HG03135 (cell line): ENCODE results near the gene REPS1.
"Not testable (repeated sequence)": the region's sequence is repeated elsewhere in the genome, so short reads cannot be mapped to it uniquely, and the experiment has no call there.

Source experiments
- ATAC-seq: cut with Tn5 transposase; IDR thresholded peaks from one replicate; pipeline ENCODE4 v1.9.1; 2021; ENCODE audit warnings: mild to moderate bottlenecking, moderate library complexity; ENCODE audit not compliant: unreplicated experiment

REPS1 gene, protein sequence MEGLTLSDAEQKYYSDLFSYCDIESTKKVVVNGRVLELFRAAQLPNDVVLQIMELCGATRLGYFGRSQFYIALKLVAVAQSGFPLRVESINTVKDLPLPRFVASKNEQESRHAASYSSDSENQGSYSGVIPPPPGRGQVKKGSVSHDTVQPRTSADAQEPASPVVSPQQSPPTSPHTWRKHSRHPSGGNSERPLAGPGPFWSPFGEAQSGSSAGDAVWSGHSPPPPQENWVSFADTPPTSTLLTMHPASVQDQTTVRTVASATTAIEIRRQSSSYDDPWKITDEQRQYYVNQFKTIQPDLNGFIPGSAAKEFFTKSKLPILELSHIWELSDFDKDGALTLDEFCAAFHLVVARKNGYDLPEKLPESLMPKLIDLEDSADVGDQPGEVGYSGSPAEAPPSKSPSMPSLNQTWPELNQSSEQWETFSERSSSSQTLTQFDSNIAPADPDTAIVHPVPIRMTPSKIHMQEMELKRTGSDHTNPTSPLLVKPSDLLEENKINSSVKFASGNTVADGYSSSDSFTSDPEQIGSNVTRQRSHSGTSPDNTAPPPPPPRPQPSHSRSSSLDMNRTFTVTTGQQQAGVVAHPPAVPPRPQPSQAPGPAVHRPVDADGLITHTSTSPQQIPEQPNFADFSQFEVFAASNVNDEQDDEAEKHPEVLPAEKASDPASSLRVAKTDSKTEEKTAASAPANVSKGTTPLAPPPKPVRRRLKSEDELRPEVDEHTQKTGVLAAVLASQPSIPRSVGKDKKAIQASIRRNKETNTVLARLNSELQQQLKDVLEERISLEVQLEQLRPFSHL

DNA sequence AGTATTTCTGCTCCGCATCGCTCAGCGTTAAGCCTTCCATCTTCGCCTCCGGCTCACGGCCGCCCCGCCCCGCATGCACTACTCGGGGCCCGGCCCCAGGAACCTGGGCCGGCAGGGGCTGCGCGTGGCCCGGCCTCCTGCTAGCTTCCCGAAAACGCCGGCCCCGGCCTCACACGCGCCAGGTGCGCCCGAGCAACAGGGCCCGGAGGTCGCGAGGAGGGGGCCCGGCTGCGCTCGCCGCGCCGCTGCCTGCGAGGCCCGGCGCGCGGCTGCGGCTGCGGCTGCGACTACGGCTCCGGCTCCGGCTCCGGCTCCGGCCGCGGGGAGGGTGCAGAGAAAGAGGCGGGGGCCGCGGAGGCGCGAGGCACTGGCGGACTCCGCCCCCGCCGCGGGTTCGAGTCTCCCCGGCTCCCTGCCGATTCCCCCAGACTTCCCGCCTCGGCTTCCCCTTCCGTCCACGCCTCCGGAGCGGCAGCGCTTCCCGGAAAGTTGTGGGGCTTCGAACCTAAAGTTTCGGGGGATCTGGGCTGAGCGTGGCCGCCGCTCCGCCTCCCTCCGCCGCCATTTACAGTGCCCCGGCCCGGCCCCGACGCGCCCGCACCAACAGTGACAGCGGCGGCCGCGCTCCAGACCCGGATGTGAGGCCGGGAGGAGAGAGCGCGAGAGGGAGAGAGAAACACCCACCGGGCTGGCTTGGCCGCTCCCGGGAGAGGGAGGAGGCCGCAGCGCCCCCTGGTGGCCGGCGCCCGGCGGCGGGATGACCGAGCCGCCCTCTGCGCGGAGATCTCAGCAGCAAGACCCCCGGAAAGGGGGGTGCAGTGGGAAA is at the start of gene REPS1:
REPS1 (minus strand) TSS at position 611 of the 826 bp plus-strand sequence; CDS start at position 40, 571 bp downstream.
- ATAC-seq: peak; percentile 93

- ATAC-seq: no peak
These were observed 49.4 kb upstream of the REPS1 start for GRCh38 chr6:139037490-139037889.

DNA sequence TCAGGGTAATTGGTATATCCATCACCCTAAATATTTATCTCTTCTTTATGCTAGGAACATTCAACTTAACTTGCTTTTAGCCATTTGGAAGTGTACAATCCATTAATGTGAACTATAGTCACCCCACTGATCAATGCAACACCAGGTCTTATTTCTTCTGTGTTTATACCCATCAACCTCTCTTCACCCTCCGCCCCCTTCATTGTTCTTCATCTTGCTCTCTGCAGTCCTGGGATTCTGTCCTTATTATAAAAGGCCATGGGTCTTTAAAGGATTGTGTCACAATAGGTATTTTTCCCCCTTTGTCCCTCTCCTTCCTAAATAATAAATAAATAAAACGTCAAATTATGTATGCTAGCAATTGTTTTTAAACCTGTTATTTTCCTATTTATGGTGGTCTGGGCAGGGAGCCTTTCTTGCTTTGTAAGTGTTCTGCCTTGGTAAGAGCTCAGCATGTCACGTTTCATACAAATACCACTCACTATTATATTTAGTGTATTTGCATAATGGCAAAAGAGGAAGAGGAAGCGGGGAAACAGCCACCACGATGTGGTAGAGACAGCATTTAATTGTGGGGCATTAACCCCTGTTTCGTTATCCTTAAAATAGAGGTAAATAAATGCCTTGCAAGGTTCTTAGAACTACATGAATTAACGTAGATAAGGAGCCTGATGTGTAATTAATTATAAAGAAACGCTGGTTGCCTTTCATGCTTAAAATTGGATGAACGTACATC is 42.3 kb upstream of the REPS1 start:
- ATAC-seq: peak; percentile 54

DNA sequence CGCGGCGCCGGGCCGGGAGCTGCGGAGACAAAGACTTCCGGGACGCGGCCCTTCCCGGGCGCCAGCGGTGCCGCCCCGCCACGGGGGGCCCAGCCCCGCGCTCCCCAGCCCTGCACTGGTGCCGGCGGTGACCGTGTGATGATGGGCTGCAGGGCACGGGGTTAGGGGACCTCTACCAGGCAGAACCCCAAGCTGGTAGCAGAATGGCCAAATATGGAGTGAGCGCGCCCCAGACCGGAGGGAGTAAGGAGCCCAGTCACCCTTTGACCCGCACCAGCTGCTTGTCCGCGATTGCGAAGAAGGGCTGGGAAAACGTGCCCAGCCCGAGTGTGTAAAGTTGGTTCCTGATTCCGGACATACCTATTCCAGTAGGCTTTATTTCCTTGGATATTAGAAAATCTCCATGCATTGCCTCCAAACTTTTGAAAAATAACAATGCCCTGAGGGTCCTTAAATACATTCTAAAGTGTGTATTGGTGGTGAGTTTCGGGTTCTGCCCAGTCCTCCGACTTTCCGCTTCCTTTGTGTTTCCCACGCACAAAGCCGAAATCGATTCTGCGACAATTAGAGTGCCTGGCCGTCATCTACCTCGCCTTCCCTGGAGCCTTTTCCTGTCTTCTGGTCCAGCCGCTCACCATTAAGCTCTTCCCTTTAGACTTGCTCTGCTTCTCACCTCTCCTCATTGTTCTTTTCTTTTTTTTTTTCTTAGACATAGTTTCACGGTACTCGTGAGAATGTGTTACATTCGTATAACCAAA is 41.6 kb upstream of the REPS1 start:
- ATAC-seq: peak; percentile 32

DNA sequence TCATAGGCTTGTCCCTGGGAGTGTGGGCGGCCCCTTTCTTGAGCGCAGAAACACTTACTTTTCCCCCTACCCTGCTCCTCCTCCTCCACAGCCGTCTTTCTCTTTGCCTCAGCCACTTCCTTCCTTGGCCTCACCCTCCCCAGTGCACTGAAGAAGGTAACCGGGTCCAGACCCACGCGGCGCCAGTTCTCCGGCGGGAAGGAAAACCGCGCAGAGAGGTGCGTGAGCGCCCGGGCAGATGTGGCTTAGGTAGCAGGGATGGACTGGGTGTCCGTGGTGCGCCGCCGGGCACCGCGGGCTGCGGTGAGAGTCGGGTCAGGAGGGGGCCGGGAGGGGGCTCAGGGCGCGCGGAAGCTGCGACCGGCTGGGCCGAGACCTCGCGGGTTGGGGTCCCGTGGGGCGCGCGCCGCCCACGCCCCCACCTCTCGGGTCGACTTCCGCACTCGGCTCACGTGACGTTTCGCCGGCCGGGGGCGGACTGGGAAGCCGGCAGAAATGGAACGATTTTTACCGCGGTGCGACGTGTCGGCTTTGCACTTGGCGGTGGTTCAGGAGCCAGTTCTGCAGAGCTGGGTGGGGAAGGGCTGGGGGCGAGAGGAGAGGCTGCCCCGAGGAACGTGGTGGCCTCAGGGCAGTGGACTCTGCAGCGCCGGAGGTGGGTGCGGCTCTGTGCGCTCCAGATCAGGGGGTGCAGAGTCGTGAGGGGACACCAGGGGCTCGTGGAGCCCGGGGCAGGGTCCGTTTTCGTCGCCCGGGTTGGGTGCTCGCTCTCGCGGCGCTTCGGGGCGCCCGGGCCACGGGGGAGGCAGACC is 40.8 kb upstream of the REPS1 start, which contains the start of gene ABRACL:
ABRACL (plus strand) TSS at position 88 of the 812 bp plus-strand sequence. CDS start 5,416 bp downstream, outside the sequence.
- peak; percentile 63 for ATAC-seq

DNA sequence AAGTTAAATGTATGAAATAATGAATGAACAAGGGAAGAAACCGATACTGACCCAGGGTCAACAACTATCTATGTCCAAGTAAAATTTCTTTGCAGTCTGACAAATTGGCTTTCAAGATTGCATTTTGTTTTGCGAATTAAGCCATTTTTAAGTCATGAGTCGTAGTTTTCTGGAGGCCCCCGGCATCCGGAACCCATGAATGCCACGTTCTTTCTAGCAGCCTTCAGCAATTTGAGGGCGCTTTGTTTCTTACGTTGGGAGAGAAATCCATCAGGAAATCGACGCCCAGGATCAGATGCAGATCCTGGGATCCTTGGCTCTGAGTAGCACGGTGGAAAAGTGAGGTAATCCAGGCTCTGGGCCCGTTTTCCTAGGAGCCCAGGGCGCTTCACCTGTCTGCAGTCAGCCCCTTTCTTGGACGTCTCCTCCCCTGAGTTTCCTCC is 40.2 kb upstream of the REPS1 start:
- no peak for ATAC-seq

DNA sequence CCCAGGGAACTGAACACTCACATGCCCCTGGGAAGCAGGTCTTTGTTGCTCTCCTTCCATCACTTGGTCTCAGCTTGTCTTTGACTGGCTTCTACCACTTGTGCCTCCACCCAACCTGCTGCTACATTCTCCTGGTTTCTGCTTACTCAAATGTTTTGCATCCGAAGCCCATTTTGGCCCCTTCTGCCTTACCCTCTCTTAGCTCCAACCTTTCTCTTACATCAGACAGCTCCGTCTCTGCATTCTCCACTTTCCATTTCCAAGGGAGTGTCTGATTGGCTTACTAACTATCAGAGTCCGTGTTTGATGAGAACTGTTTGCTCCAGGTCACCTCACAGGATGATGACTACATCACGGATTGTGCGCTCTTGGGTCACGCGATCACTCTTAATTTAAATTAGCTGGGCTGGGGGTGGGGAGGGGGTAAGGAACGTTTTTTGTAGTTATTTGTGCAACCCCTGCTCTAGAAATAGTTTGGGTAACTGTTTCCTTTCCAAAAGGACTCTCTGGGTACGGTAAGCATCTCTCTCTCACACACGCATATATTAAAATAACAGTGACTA is 39.6 kb upstream of the REPS1 start:
- no peak for ATAC-seq

GRCh38 chr6:139025416-139025815 is 37.4 kb upstream of the REPS1 start:
- ATAC-seq: not testable (repeated sequence)

GRCh38 chr6:139020689-139021088 is 32.6 kb upstream of the REPS1 start:
- ATAC-seq: no peak

- no peak for ATAC-seq
These were observed 31.7 kb upstream of the REPS1 start for GRCh38 chr6:139019722-139020121.

GRCh38 chr6:139017227-139017626 is 29.2 kb upstream of the REPS1 start:
- no peak for ATAC-seq

- peak; percentile 91 for ATAC-seq
These were observed 28.5 kb upstream of the REPS1 start for GRCh38 chr6:139016337-139017213.

- no peak for ATAC-seq
These were observed 26.9 kb upstream of the REPS1 start for GRCh38 chr6:139014945-139015344.

DNA sequence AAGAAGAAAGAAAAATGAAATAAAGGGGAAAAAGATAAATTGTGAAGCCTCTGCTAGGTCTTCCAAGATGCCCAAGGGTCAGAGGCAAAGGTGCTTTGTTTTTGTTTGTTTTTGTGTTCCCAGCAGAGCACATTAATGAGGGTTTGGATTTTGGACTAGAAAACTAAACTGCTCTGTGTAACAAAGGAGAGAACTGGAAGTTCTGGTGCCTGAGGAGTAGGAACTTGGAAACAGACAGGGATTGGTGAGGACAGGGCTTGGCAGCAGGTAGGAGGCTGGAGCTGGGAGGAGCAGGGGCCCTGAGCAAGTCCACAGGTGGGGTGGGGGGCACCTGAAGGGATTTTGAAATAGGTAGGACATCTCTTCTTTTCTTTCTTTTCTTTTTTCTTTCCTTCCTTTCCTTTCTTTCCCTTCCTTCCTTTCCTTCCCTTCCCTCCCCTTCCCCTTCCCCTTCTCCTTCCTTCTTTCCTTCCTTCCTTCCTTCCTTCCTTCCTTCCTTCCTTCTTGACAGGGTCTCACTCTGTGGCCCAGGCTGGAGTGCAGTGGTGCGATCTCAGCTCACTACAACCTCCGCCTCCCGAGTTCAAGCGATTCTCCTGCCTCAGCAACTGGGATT is 25.2 kb upstream of the REPS1 start:
- no peak for ATAC-seq

- no peak for ATAC-seq
These were observed 23.9 kb upstream of the REPS1 start for GRCh38 chr6:139011980-139012379.

DNA sequence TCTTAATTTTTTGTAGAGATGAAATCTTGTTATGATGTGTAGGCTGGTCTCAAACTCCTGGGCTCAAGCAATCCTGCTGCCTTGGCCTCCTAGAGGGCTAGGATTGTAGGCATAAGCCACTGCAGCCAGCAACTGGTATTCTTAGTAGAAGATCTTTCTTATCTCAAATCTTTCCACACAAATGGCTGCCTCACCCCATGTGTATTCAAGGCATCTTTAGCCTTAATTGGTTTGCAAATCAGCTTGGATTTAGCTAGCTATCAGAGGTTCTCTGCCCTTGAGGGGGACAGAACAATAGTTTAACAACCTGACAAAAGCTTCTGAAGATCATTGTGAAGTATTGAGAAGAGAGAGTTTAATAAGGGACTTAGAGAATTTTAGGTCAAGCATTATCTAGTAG is 22.6 kb upstream of the REPS1 start:
- ATAC-seq: no peak

- no peak for ATAC-seq
These were observed 20.1 kb upstream of the REPS1 start for GRCh38 chr6:139008117-139008516.
